ENCODE data around the gene OR56A1.

The OR56A1 gene

GRCh38 chr11:5992150-5992549 lies 38.4 kb downstream of the OR56A1 start:
- no peak for DNase-seq (ENCODE audit: extremely low read depth, low read depth)
- TF ChIP-seq CTCF (IDR thresholded peaks at IDR 0.05; ENCODE audit: low read depth, low read length), result no peak

- no peak for TF ChIP-seq CTCF (IDR thresholded peaks at IDR 0.05; ENCODE audit: low read depth, low read length)
- no peak for DNase-seq (ENCODE audit: extremely low read depth, low read depth)
Measured at GRCh38 chr11:5989203-5989602, 41.4 kb downstream of the OR56A1 start.

GRCh38 chr11:5986885-5987284 lies 43.7 kb downstream of the OR56A1 start, which contains the start of gene OR52L1:
Gene OR52L1, minus strand, starts transcription at chr11:5986985. Its CDS starts 55 bp downstream, at chr11:5986930.
- DNase-seq (ENCODE audit: extremely low read depth, low read depth), result no peak
- TF ChIP-seq CTCF (IDR thresholded peaks at IDR 0.05; ENCODE audit: low read depth, low read length), result no peak

- DNase-seq (ENCODE audit: extremely low read depth, low read depth), result no peak
- TF ChIP-seq CTCF (IDR thresholded peaks at IDR 0.05; ENCODE audit: low read depth, low read length), result no peak
Measured at GRCh38 chr11:5983443-5983842, 47.1 kb downstream of the OR56A1 start.

GRCh38 chr11:5973530-5973929 lies 57.0 kb downstream of the OR56A1 start:
- no peak for TF ChIP-seq CTCF (IDR thresholded peaks at IDR 0.05; ENCODE audit: low read depth, low read length)
- DNase-seq (ENCODE audit: extremely low read depth, low read depth), result no peak

Data from AG09319 (cell line).